Upper lobe of right lung (tissue), 1 donor: ENCODE measurements around the gene PCYT2. TPM values are rescaled to one million over a fixed set of nuclear protein-coding genes. Genes with fewer than 3 reads are reported as not detected.

Source experiments
- ATAC-seq: fragments of 200-7000 bp; cut with Tn5 transposase; one replicate; pipeline ENCODE4 v1.9.1; 2020; ENCODE audit warnings: mild to moderate bottlenecking, moderate library complexity
- DNase-seq: peaks from one replicate; pipeline ENCODE4 v3.0.0-alpha.2; 2020
- H3K27ac ChIP-seq: fragments of 200-600 bp; one replicate; pipeline ENCODE4 v1.8.0; 2022
- H3K27me3 ChIP-seq: fragments of 200-600 bp; one replicate; pipeline ENCODE4 v1.8.0; 2022; ENCODE audit warnings: mild to moderate bottlenecking
- H3K36me3 ChIP-seq: fragments of 200-600 bp; one replicate; pipeline ENCODE4 v1.8.0; 2022
- H3K4me1 ChIP-seq: fragments of 200-600 bp; one replicate; pipeline ENCODE4 v1.8.0; 2022
- H3K4me3 ChIP-seq: fragments of 200-600 bp; one replicate; pipeline ENCODE4 v1.8.0; 2022; ENCODE audit warnings: mild to moderate bottlenecking
- H3K9me3 ChIP-seq: fragments of 200-600 bp; one replicate; pipeline ENCODE4 v1.8.0; 2022
- intact Hi-C: fragments of 100-400 bp; cut with DNase I; formaldehyde crosslinking; loops from one replicate; pipeline ENCODE4 v1.11.0; 2022
- total RNA-seq: library from RNA; stranded (reverse); fragmentation: NEBNext Ultra II Directional; extraction: Animal tissue kit (Norgen Biotek cat#: 25700); gene quantifications from one replicate; pipeline ENCODE4 v1.2.1, GENCODE V29; 2021
- TF ChIP-seq, protein P1 (sequence below): fragments of 200-600 bp; IDR thresholded peaks from one replicate; pipeline ENCODE4 v1.8.0; 2022; ENCODE audit warnings: antibody characterized with exemption
- donor health status: DM: no; HTN: yes; CAD: no; lungs with severe emphysema.

Gene PCYT2
- total RNA-seq, 1 donor from 2014 or later = 46.1 TPM

- H3K27me3 ChIP-seq = peaks cover 12% of the 10 kb centered on the region
- no peak for DNase-seq
- TF ChIP-seq, protein P1, sequence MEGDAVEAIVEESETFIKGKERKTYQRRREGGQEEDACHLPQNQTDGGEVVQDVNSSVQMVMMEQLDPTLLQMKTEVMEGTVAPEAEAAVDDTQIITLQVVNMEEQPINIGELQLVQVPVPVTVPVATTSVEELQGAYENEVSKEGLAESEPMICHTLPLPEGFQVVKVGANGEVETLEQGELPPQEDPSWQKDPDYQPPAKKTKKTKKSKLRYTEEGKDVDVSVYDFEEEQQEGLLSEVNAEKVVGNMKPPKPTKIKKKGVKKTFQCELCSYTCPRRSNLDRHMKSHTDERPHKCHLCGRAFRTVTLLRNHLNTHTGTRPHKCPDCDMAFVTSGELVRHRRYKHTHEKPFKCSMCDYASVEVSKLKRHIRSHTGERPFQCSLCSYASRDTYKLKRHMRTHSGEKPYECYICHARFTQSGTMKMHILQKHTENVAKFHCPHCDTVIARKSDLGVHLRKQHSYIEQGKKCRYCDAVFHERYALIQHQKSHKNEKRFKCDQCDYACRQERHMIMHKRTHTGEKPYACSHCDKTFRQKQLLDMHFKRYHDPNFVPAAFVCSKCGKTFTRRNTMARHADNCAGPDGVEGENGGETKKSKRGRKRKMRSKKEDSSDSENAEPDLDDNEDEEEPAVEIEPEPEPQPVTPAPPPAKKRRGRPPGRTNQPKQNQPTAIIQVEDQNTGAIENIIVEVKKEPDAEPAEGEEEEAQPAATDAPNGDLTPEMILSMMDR = no peak
These were observed 29.6 kb upstream of the PCYT2 start for GRCh38 chr17:81940538-81941483.

GRCh38 chr17:81939881-81940385 is 28.7 kb upstream of the PCYT2 start:
- no peaks in the 10 kb centered on the region for H3K9me3 ChIP-seq
- H3K36me3 ChIP-seq = no peaks in the 10 kb centered on the region
- intact Hi-C loops = no loop called here
- DNase-seq (peak; percentile 69), ATAC-seq (no peak)
- TF ChIP-seq, protein P1 = no peak
- H3K4me1 ChIP-seq = peaks cover 14% of the 10 kb centered on the region
- no peak overlapping the region for H3K4me3 ChIP-seq
- peaks cover 12% of the 10 kb centered on the region for H3K27me3 ChIP-seq
- no peak overlapping the region for H3K27ac ChIP-seq

More at GRCh38 chr17:81940538-81941483, 29.6 kb upstream of the PCYT2 start:
- H3K36me3 ChIP-seq = no peaks in the 10 kb centered on the region
- no peaks in the 10 kb centered on the region for H3K9me3 ChIP-seq
- ATAC-seq = no peak
- H3K4me3 ChIP-seq = no peak overlapping the region
- peaks cover 14% of the 10 kb centered on the region for H3K4me1 ChIP-seq
- H3K27ac ChIP-seq = no peak overlapping the region
- intact Hi-C loops = no loop called here

DNA sequence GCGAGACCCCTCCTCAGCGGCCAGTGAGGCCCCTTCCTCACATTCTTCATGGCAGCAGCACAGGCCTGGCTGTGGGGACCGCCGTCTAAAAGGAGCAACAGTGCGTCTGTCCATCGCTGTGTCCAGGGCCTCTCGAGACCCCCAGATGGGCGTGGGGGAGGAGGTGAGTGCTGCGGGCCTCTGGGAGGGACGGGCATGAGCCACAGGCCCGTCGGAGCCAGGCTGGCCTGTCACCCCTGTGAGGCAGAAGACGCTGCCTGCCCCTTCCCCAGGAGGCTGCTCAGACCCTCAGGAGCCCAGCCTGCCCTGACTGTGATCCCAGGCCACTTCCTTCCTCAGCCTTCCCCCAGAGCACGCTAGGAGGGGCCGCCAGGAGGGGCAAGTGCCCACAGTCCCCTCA is 28.0 kb upstream of the PCYT2 start:
- peaks cover 12% of the 10 kb centered on the region for H3K27me3 ChIP-seq
- intact Hi-C loops = no loop called here
- ATAC-seq = no peak

DNA sequence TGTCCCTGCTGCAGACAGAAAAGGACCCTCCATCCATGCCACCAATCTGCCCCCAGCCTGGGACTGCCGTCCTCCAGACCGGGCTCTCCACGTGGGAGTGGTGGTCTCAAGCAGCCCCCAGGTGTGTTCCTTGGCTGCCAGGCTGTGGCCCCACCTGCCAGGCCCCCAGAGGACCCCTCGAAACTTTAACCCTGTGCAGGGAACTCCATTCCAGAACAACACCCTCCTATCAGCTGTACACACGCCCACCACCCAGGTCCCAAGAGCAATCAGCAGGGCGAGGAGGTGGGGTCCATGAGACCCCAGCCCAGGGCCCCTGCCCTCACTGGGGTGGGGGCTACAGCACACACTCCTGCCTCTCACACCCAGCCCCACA is 24.5 kb upstream of the PCYT2 start:
- Histone ChIP-seq H3K27me3 (no peaks in the 10 kb centered on the region), H3K4me3 (no peak overlapping the region), H3K27ac (no peak overlapping the region), H3K4me1 (peaks cover 14% of the 10 kb centered on the region), H3K36me3 (no peaks in the 10 kb centered on the region), H3K9me3 (no peaks in the 10 kb centered on the region)
- intact Hi-C loops = no loop called here
- TF ChIP-seq, protein P1 = no peak
- ATAC-seq (no peak), DNase-seq (no peak)

More for the DNA sequence above, 28.0 kb upstream of the PCYT2 start:
- Histone ChIP-seq H3K27ac (no peak overlapping the region), H3K4me1 (peaks cover 14% of the 10 kb centered on the region), H3K4me3 (no peak overlapping the region), H3K36me3 (no peaks in the 10 kb centered on the region), H3K9me3 (no peaks in the 10 kb centered on the region)
- DNase-seq = no peak
- TF ChIP-seq, protein P1 = no peak

- H3K9me3 ChIP-seq = no peaks in the 10 kb centered on the region
- H3K4me3 ChIP-seq = no peak overlapping the region
- ATAC-seq = no peak
- TF ChIP-seq, protein P1 = no peak
- H3K4me1 ChIP-seq = peaks cover 14% of the 10 kb centered on the region
- intact Hi-C loops = no loop called here
- no peak overlapping the region for H3K27ac ChIP-seq
- peak; percentile 64 for DNase-seq
- no peaks in the 10 kb centered on the region for H3K27me3 ChIP-seq
- H3K36me3 ChIP-seq = no peaks in the 10 kb centered on the region
These were observed 23.9 kb upstream of the PCYT2 start for GRCh38 chr17:81934850-81935708.
